NCI-H2029 (cell line): ENCODE data around the gene RANBP9.

ENCODE experiments used
- DNase-seq: peaks from one replicate; lab custom pipeline; 2025; lab: John Stamatoyannopoulos, UW

RANBP9 gene

GRCh38 chr6:13711733-13712598 is at the start of gene RANBP9:
Gene RANBP9 (minus strand): TSS chr6:13711835. CDS start chr6:13711505, 330 bp downstream.
- peak; percentile 98 for DNase-seq

- no peak for DNase-seq
Measured at GRCh38 chr6:13760307-13761304, 49.0 kb upstream of the RANBP9 start.

GRCh38 chr6:13759025-13759424 is 47.4 kb upstream of the RANBP9 start:
- no peak for DNase-seq

GRCh38 chr6:13754644-13755043 is 43.0 kb upstream of the RANBP9 start:
- no peak for DNase-seq

GRCh38 chr6:13743736-13744127 is 32.1 kb upstream of the RANBP9 start:
- DNase-seq, result no peak

- no peak for DNase-seq
Measured at GRCh38 chr6:13742961-13743735, 31.5 kb upstream of the RANBP9 start.

GRCh38 chr6:13741365-13741764 is 29.7 kb upstream of the RANBP9 start:
- DNase-seq, result no peak

- DNase-seq, result no peak
Measured at GRCh38 chr6:13735031-13735430, 23.4 kb upstream of the RANBP9 start.

GRCh38 chr6:13733178-13733887 is 21.7 kb upstream of the RANBP9 start:
- DNase-seq, result peak; percentile 89

- DNase-seq, result no peak
Measured at GRCh38 chr6:13730704-13731103, 19.1 kb upstream of the RANBP9 start.

GRCh38 chr6:13729891-13730290 is 18.3 kb upstream of the RANBP9 start:
- DNase-seq, result no peak

GRCh38 chr6:13725570-13725969 is 13.9 kb upstream of the RANBP9 start:
- DNase-seq, result no peak

GRCh38 chr6:13725052-13725451 is 13.4 kb upstream of the RANBP9 start:
- DNase-seq, result no peak

GRCh38 chr6:13724182-13724581 is 12.5 kb upstream of the RANBP9 start:
- DNase-seq, result no peak

GRCh38 chr6:13722880-13723279 is 11.2 kb upstream of the RANBP9 start:
- DNase-seq, result no peak

GRCh38 chr6:13718123-13718458 is 6.5 kb upstream of the RANBP9 start:
- DNase-seq, result no peak

- DNase-seq, result no peak
Measured at GRCh38 chr6:13716955-13717295, 5.3 kb upstream of the RANBP9 start.

GRCh38 chr6:13716225-13716954 is 4.8 kb upstream of the RANBP9 start:
- no peak for DNase-seq

GRCh38 chr6:13715444-13715883 is 3.8 kb upstream of the RANBP9 start:
- no peak for DNase-seq

GRCh38 chr6:13712599-13712898 is 914 bp upstream of the RANBP9 start:
- DNase-seq, result no peak

- no peak for DNase-seq
Measured at GRCh38 chr6:13711324-13711732, 307 bp downstream of the RANBP9 start.
